ENCODE results near the gene P3H2.

The P3H2 gene

DNA sequence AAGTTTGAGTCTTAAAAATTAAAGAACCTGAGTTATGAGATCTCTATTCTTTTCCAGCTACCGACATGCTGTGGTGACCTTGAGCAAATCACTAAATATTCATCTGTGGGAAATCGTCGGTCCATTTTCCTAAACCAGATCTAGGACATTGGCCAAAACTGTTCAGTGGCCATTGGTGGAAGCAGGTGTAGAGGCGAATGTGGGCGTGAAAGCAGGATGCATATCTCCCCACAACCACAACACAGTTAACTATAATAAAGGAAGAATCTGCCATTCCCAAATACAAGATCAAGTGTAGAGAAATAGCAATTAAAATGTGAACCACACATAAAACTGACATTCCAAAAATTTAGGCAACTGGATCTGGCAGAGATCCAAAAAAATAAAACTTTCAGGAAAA lies 129.9 kb downstream of the P3H2 start:
- Histone ChIP-seq H3K36me3 (ENCODE audit: control insufficient read depth, insufficient read depth, low read length) (no peaks in the 10 kb centered on the region), H3K4me3 (ENCODE audit: low read depth, low read length) (no peak overlapping the region), H3K27me3 (ENCODE audit: control insufficient read depth, insufficient read depth, low read length) (no peaks in the 10 kb centered on the region), H3K9me3 (ENCODE audit: control insufficient read depth, insufficient read depth, low read length) (no peaks in the 10 kb centered on the region), H3K4me1 (ENCODE audit: control insufficient read depth, insufficient read depth, low read length) (peaks cover 22% of the 10 kb centered on the region), H3K9ac (ENCODE audit: low read depth, low read length) (no peak overlapping the region)

DNA sequence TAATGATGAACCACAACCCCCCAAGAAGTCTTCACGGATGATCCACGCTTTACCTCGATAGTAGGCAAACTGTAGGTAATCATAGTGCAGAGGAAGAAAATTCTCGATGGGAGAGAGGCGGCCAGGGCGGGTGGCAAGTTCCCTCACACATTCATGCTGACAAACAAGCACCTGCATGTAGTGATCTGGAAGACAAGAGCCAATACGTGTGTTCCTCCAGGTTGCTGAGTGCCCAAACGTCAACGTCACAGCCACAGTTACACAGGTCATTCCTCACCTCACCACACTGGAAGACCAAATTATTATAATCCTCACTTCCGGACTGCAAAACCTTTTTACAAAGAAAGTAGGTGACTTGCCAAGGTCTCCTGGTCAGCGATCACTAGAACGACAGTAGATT lies 131.8 kb downstream of the P3H2 start:
- H3K36me3 ChIP-seq (ENCODE audit: control insufficient read depth, insufficient read depth, low read length) = no peaks in the 10 kb centered on the region
- no peak overlapping the region for H3K4me3 ChIP-seq (ENCODE audit: low read depth, low read length)
- H3K9me3 ChIP-seq (ENCODE audit: control insufficient read depth, insufficient read depth, low read length) = no peaks in the 10 kb centered on the region
- no peaks in the 10 kb centered on the region for H3K27me3 ChIP-seq (ENCODE audit: control insufficient read depth, insufficient read depth, low read length)
- no peak overlapping the region for H3K9ac ChIP-seq (ENCODE audit: low read depth, low read length)
- peaks cover 22% of the 10 kb centered on the region for H3K4me1 ChIP-seq (ENCODE audit: control insufficient read depth, insufficient read depth, low read length)

DNA sequence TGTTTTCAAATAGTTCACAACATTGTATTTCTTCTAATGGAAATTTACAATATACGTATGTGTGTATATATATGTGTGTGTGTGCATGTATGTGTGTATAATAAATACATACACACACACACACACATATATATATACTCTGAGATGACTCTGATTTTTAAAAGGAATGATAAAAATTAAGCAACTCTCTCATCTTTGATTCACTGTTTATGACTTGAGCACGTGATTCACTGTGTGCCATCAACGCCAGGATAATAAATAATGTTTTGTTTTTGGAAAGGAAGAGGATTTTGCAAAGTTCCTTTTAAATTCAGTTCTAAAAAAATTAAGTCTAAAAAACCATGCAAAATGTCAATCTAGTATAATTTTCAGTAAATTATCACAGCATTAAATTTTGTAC lies 132.4 kb downstream of the P3H2 start:
- Histone ChIP-seq H3K9me3 (ENCODE audit: control insufficient read depth, insufficient read depth, low read length) (no peaks in the 10 kb centered on the region), H3K36me3 (ENCODE audit: control insufficient read depth, insufficient read depth, low read length) (no peaks in the 10 kb centered on the region), H3K4me1 (ENCODE audit: control insufficient read depth, insufficient read depth, low read length) (peaks cover 24% of the 10 kb centered on the region), H3K27me3 (ENCODE audit: control insufficient read depth, insufficient read depth, low read length) (no peaks in the 10 kb centered on the region), H3K4me3 (ENCODE audit: low read depth, low read length) (no peak overlapping the region), H3K9ac (ENCODE audit: low read depth, low read length) (no peak overlapping the region)

DNA sequence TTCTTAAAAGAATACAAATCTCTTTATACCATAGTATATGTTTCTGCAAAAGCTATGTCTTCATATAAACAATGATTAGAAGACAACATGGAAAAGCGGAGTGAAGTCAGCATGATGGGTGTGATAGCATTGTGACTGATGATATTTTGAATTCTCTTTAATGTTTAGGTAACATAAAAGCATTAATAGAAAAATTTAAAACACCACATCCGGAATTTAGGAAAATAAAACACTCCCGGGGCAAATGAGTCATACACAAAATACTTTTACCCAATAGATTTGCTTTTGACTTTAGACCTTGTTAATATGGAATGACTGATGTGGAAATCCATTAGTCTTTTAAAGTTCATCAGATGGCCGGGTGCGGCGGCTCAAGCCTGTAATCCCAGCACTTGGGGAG lies 134.7 kb downstream of the P3H2 start:
- Histone ChIP-seq H3K4me3 (ENCODE audit: low read depth, low read length) (no peak overlapping the region), H3K4me1 (ENCODE audit: control insufficient read depth, insufficient read depth, low read length) (peaks cover 31% of the 10 kb centered on the region), H3K36me3 (ENCODE audit: control insufficient read depth, insufficient read depth, low read length) (no peaks in the 10 kb centered on the region)

DNA sequence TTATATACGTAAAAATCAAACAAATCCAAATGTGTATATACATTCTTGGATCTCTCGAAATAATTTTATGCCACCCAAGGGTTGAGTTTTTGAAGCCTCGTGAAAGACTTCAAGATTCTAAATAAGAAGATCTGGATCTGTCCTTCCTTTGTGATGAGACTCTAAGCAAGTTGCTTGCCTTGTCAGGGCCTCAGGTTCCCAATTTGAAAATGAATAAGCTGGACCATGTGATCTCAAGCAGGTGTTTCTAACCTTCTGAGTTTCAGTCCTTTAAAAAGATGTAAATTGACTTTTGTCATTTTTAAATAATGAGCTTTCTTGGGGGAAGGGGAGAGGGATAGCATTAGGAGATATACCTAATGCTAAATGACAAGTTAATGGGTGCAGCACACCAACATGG lies 137.1 kb downstream of the P3H2 start:
- peaks cover 13% of the 10 kb centered on the region for H3K4me1 ChIP-seq (ENCODE audit: control insufficient read depth, insufficient read depth, low read length)
- no peak overlapping the region for H3K4me3 ChIP-seq (ENCODE audit: low read depth, low read length)
- H3K27me3 ChIP-seq (ENCODE audit: control insufficient read depth, insufficient read depth, low read length) = no peaks in the 10 kb centered on the region
- H3K9me3 ChIP-seq (ENCODE audit: control insufficient read depth, insufficient read depth, low read length) = no peaks in the 10 kb centered on the region
- no peaks in the 10 kb centered on the region for H3K36me3 ChIP-seq (ENCODE audit: control insufficient read depth, insufficient read depth, low read length)
- no peak overlapping the region for H3K9ac ChIP-seq (ENCODE audit: low read depth, low read length)

More for the DNA sequence above, 134.7 kb downstream of the P3H2 start:
- Histone ChIP-seq H3K27me3 (ENCODE audit: control insufficient read depth, insufficient read depth, low read length) (no peaks in the 10 kb centered on the region), H3K9me3 (ENCODE audit: control insufficient read depth, insufficient read depth, low read length) (no peaks in the 10 kb centered on the region), H3K9ac (ENCODE audit: low read depth, low read length) (no peak overlapping the region)

DNA sequence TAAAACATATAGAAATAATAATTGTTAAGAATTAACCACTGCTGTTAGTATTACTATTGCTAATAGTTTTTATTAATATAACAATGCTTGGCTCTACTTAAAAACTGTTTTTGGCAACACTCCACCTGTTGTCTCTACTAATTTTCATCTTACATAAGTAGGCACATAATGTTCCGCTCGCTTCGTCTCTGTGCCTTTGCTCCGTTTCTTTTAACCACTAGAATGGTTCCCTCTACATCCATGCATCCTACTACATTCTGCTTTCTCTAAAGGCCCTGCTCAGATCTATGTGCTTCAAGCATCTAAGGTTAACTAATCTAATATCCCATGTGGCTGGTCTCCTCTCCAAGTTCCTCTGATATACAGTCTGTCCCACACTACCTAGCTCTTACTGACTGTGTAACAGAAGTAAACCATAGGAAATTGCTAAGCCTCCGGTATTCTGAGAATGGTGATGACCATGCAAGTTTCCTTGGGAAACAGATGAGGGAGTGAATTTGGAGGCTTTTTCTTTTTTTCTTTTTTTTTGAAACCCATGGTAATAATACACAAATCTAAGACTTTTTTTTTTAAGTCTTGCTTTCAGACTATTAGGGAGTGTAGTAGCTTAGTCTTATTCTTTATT lies 138.3 kb downstream of the P3H2 start:
- H3K4me3 ChIP-seq (ENCODE audit: low read depth, low read length) = no peak overlapping the region
- H3K27me3 ChIP-seq (ENCODE audit: control insufficient read depth, insufficient read depth, low read length) = no peaks in the 10 kb centered on the region
- peaks cover 13% of the 10 kb centered on the region for H3K4me1 ChIP-seq (ENCODE audit: control insufficient read depth, insufficient read depth, low read length)
- no peaks in the 10 kb centered on the region for H3K36me3 ChIP-seq (ENCODE audit: control insufficient read depth, insufficient read depth, low read length)
- no peaks in the 10 kb centered on the region for H3K9me3 ChIP-seq (ENCODE audit: control insufficient read depth, insufficient read depth, low read length)
- no peak overlapping the region for H3K9ac ChIP-seq (ENCODE audit: low read depth, low read length)

DNA sequence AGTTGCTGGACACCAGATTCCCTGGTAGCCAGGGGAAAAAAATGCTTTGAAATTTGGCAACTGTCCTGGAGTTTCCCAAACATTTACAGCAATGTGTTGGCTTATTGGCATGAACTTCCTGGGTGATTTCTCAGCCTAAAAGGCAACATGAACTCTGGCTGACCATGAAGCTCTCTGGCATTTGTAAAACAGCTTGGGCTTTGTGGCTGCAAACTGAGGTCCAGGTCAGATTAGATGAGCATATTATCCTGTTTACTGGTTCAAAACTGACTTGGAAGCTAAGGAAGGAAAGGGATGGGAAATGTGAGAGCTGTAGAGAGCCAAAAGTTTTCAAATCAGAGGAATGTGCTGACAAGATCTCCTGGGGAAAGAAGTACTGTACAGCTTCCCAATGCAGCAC lies 139.0 kb downstream of the P3H2 start:
- Histone ChIP-seq H3K4me3 (ENCODE audit: low read depth, low read length) (no peak overlapping the region), H3K27me3 (ENCODE audit: control insufficient read depth, insufficient read depth, low read length) (no peaks in the 10 kb centered on the region), H3K9me3 (ENCODE audit: control insufficient read depth, insufficient read depth, low read length) (peaks cover 2% of the 10 kb centered on the region), H3K9ac (ENCODE audit: low read depth, low read length) (no peak overlapping the region), H3K36me3 (ENCODE audit: control insufficient read depth, insufficient read depth, low read length) (no peaks in the 10 kb centered on the region), H3K4me1 (ENCODE audit: control insufficient read depth, insufficient read depth, low read length) (peaks cover 13% of the 10 kb centered on the region)

DNA sequence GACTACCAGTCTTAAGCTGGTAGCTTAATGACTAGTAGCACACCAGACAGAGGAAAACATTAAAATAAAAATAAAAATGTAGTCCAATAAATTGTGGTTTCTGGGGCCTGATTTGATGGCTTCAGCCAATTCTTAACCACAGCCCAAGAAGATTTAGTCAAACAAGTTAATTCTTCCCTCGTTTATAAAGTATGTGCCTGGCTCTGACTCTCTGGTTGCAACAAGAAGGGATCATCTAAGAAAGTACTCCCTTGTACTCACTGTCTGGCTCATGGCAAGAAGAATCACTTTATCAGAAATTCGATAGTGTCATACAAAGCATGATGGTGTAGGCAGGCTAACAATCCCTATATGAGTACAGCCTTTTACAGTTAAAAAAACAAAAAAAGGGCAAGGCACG lies 141.9 kb downstream of the P3H2 start:
- Histone ChIP-seq H3K4me3 (ENCODE audit: low read depth, low read length) (no peak overlapping the region), H3K9ac (ENCODE audit: low read depth, low read length) (no peak overlapping the region), H3K4me1 (ENCODE audit: control insufficient read depth, insufficient read depth, low read length) (peaks cover 9% of the 10 kb centered on the region), H3K9me3 (ENCODE audit: control insufficient read depth, insufficient read depth, low read length) (peaks cover 2% of the 10 kb centered on the region), H3K36me3 (ENCODE audit: control insufficient read depth, insufficient read depth, low read length) (no peaks in the 10 kb centered on the region), H3K27me3 (ENCODE audit: control insufficient read depth, insufficient read depth, low read length) (no peaks in the 10 kb centered on the region)

DNA sequence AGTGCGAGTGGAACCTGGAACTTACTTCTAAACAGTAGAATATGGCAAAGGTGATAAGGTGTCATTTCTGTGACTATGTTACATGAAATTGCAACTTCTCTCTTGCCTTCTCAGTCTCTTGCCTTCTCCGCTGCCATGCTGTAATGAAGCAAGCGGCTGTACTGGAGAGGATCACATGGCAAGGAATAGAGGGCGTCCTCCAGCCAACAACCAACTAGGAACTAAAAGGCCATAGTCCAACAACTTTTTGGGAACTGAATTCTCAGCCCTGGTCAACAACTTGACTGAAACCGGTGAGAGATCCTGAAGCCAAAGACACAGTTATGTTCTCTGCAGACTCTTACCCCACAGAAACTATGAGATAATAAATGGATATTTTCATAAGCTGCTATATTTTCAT lies 143.5 kb downstream of the P3H2 start:
- H3K4me3 ChIP-seq (ENCODE audit: low read depth, low read length) = no peak overlapping the region
- peaks cover 8% of the 10 kb centered on the region for H3K36me3 ChIP-seq (ENCODE audit: control insufficient read depth, insufficient read depth, low read length)
- H3K4me1 ChIP-seq (ENCODE audit: control insufficient read depth, insufficient read depth, low read length) = no peaks in the 10 kb centered on the region
- peaks cover 2% of the 10 kb centered on the region for H3K9me3 ChIP-seq (ENCODE audit: control insufficient read depth, insufficient read depth, low read length)
- H3K9ac ChIP-seq (ENCODE audit: low read depth, low read length) = no peak overlapping the region
- no peaks in the 10 kb centered on the region for H3K27me3 ChIP-seq (ENCODE audit: control insufficient read depth, insufficient read depth, low read length)

DNA sequence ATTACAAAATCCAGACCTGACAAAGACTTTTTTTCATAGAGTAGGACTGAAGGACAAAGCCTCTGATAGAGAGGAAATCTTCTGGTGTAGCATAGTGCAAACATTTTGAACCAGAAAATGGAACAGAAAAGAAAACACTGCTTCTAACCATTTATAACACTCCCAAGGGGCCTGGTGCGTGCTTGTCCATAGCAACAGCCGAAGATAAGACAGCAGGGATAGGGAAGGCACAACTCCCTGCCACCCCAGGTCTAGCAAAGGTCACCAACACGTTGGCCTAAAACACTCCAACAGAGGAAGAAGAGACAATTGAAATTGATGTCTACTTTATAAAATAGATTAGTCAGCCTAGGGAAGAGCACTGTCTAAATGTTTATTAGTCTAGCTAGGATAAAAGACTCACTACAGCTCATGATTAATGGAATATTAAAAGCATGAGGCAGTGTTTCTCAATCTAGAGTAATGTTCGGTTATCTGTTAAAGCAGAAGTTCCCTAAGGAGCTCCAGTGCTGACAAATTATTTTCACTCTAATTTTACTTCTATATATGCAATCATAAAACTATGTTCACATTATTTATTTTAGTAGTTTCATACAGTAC lies 145.2 kb downstream of the P3H2 start:
- Histone ChIP-seq H3K27me3 (ENCODE audit: control insufficient read depth, insufficient read depth, low read length) (no peaks in the 10 kb centered on the region), H3K9ac (ENCODE audit: low read depth, low read length) (no peak overlapping the region), H3K9me3 (ENCODE audit: control insufficient read depth, insufficient read depth, low read length) (peaks cover 2% of the 10 kb centered on the region), H3K4me1 (ENCODE audit: control insufficient read depth, insufficient read depth, low read length) (no peaks in the 10 kb centered on the region), H3K4me3 (ENCODE audit: low read depth, low read length) (no peak overlapping the region), H3K36me3 (ENCODE audit: control insufficient read depth, insufficient read depth, low read length) (peaks cover 10% of the 10 kb centered on the region)

DNA sequence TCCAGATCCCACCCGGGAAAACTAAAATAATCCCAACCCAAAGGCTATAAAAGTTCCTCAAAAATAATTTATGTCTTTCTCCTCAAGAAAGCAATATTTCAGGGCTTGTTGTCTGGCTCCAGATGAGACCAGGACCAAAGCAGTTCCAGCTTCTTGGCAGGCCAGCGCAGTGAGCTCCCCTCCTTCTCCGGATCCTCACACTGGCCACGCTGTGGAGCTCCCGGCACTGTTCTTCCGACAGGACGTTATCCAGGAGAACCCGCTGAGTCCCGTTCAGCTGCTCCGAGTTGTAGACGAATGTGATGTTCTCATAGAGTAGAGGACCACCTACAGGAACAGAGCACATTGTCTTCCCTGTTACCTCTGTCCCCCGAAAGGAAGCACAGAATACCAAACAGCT lies 146.3 kb downstream of the P3H2 start:
- H3K4me1 ChIP-seq (ENCODE audit: control insufficient read depth, insufficient read depth, low read length) = no peaks in the 10 kb centered on the region
- H3K36me3 ChIP-seq (ENCODE audit: control insufficient read depth, insufficient read depth, low read length) = peaks cover 10% of the 10 kb centered on the region
- H3K4me3 ChIP-seq (ENCODE audit: low read depth, low read length) = no peak overlapping the region
- H3K9ac ChIP-seq (ENCODE audit: low read depth, low read length) = no peak overlapping the region
- H3K27me3 ChIP-seq (ENCODE audit: control insufficient read depth, insufficient read depth, low read length) = no peaks in the 10 kb centered on the region
- H3K9me3 ChIP-seq (ENCODE audit: control insufficient read depth, insufficient read depth, low read length) = peaks cover 2% of the 10 kb centered on the region

DNA sequence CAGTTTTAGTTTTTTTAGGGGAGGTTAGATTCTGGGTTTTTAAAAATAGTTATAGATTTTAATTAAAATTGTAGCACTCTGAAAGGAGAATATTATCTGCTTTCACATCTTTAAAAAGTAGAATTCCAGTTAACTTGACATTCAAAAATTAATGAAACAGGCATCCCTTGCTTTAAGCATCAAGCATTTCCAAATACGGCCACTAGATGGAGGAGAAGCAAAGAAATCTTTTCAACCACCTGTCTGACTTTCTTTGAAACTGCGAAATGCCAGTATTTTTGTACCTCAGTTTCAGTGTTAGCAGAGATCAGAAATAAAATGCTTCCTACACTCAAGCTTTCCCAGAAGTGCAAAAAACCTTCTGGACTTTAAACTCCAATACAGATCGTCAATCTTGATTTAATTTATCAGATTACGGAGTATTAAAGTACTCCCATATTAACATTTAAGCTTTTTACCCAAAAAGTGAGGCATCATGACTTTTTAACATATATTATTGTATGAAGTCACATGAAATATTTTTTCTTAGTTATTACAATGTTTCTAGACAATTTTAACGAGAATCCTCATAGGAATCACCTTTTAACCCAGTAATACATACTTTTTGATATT lies 153.3 kb downstream of the P3H2 start:
- Histone ChIP-seq H3K4me3 (ENCODE audit: low read depth, low read length) (no peak overlapping the region), H3K4me1 (ENCODE audit: control insufficient read depth, insufficient read depth, low read length) (peaks cover 2% of the 10 kb centered on the region), H3K27me3 (ENCODE audit: control insufficient read depth, insufficient read depth, low read length) (no peaks in the 10 kb centered on the region), H3K36me3 (ENCODE audit: control insufficient read depth, insufficient read depth, low read length) (peaks cover 10% of the 10 kb centered on the region), H3K9me3 (ENCODE audit: control insufficient read depth, insufficient read depth, low read length) (no peaks in the 10 kb centered on the region), H3K9ac (ENCODE audit: low read depth, low read length) (no peak overlapping the region)
